ENCODE results near the gene PTPRG.

The PTPRG gene

GRCh38 chr3:61841111-61841845 is 279.9 kb downstream of the PTPRG start:
- DNase-seq, result peak; percentile 49

GRCh38 chr3:61841988-61842387 is 280.6 kb downstream of the PTPRG start:
- no peak for DNase-seq

- DNase-seq, result no peak
Observed at GRCh38 chr3:61844346-61844745, 283.0 kb downstream of the PTPRG start.

GRCh38 chr3:61846488-61846887 is 285.1 kb downstream of the PTPRG start:
- DNase-seq, result no peak

GRCh38 chr3:61847784-61848462 is 286.6 kb downstream of the PTPRG start:
- no peak for DNase-seq

GRCh38 chr3:61848885-61849284 is 287.5 kb downstream of the PTPRG start:
- peak; percentile 88 for DNase-seq

- peak; percentile 27 for DNase-seq
Observed at GRCh38 chr3:61853912-61854311, 292.5 kb downstream of the PTPRG start.

- DNase-seq, result peak; percentile 41
Observed at GRCh38 chr3:61855211-61855610, 293.8 kb downstream of the PTPRG start.

GRCh38 chr3:61857297-61857696 is 295.9 kb downstream of the PTPRG start:
- DNase-seq, result no peak

- peak; percentile 46 for DNase-seq
Observed at GRCh38 chr3:61858054-61858453, 296.7 kb downstream of the PTPRG start.

GRCh38 chr3:61861410-61861809 is 300.0 kb downstream of the PTPRG start:
- no peak for DNase-seq

GRCh38 chr3:61862614-61863289 is 301.4 kb downstream of the PTPRG start:
- no peak for DNase-seq

GRCh38 chr3:61863579-61863978 is 302.2 kb downstream of the PTPRG start:
- DNase-seq, result no peak

- peak; percentile 88 for DNase-seq
Observed at GRCh38 chr3:61864886-61865285, 303.5 kb downstream of the PTPRG start.

- DNase-seq, result no peak
Observed at GRCh38 chr3:61865466-61866152, 304.2 kb downstream of the PTPRG start.

- no peak for DNase-seq
Observed at GRCh38 chr3:61866153-61866542, 304.8 kb downstream of the PTPRG start.

GRCh38 chr3:61866961-61867461 is 305.6 kb downstream of the PTPRG start:
- no peak for DNase-seq

- DNase-seq, result no peak
Observed at GRCh38 chr3:61868499-61868898, 307.1 kb downstream of the PTPRG start.

- DNase-seq, result no peak
Observed at GRCh38 chr3:61869371-61869770, 308.0 kb downstream of the PTPRG start.

GRCh38 chr3:61871644-61872043 is 310.3 kb downstream of the PTPRG start:
- DNase-seq, result no peak

- peak; percentile 46 for DNase-seq
Observed at GRCh38 chr3:61872077-61872706, 310.8 kb downstream of the PTPRG start.

GRCh38 chr3:61875046-61875844 is 313.9 kb downstream of the PTPRG start:
- peak; percentile 36 for DNase-seq

Measured in fibroblast of upper back skin (primary cell).